PC-3 (cell line): Measurements from ENCODE around the gene TMOD4.

Experiments
- EZH2 ChIP-seq: fragments of 300-600 bp; sonication (generic); IDR thresholded peaks from one replicate; pipeline ENCODE4 v1.6.1; 2017; ENCODE audit warnings: antibody characterized with exemption, mild to moderate bottlenecking, low read length; ENCODE audit not compliant: unreplicated experiment
- EZH2phosphoT487 ChIP-seq: fragments of 300-600 bp; sonication (generic); IDR thresholded peaks from 2 replicates; pipeline ENCODE4 v1.6.1; 2018; ENCODE audit warnings: mild to moderate bottlenecking, antibody characterized with exemption, low read length, borderline replicate concordance

DNA sequence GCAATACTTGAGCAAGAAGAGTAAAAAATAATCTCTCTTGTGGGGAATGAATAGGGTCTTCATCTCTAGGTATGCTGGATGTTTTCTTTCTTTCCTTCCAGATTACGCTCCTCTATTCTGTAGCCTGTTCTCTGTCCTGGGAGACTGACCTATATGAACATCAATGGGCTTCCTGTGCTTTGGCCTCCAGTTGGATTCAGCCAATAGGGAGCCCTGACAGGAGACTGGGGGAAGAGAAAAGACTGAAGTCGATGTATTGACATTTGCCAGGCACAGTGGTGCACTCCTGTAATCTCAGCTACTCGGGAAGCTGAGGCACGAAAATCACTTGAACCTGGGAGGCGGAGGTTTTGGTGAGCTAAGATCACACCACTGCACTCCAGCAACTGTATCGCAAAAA, 47.0 kb downstream of the TMOD4 start:
- no peak for TF ChIP-seq EZH2phosphoT487
- TF ChIP-seq EZH2 = no peak
